Activated naive CD8-positive, alpha-beta T cell treated with anti-CD3 and anti-CD28 coated beads, Interleukin-2, amount 50 U/mL, for 16 hours (primary cell): ENCODE data around the gene DCP2.

Experiments
- DNase-seq: peaks from one replicate; pipeline ENCODE4 v3.0.0-alpha.2; 2020; ENCODE audit warnings: low read depth, low spot score

DCP2 gene

DNA sequence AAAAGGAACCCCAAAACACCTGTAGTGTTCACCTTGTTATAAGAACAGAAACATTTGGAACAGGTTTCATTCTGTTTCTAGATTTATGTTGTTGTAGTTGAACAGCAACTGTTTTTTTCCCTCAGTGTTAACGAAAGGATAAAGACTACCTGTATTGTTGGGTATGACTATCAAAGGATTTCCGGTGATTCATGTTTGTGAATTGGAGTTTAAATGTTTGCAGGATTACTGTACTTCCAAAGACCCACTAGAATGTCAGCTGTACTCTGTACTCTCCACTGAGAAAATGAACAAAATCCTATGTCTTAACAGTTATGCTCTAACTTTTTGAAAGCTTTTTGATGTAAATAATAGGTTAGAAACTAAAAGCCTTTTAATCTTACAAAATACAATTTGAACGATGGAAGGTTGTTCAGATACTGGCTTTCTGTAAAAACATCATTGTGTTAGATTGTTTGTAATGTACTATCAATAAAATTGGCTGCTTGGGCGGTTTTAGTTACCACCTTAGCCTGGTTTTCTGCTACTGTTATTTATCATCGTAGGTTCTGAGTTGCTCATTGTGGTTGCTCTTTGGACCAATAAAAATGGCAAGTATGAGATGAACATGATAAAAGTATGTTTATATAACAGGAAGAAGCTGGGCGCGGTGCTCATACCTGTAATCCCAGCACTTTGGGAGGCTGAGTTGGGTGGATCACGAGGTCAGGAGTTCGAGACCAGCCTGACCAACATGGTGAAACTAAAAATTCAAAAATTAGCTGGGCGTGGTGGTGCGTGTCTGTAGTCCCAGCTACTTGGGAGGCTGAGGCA, 44.1 kb downstream of the DCP2 start:
- DNase-seq, result no peak

DNA sequence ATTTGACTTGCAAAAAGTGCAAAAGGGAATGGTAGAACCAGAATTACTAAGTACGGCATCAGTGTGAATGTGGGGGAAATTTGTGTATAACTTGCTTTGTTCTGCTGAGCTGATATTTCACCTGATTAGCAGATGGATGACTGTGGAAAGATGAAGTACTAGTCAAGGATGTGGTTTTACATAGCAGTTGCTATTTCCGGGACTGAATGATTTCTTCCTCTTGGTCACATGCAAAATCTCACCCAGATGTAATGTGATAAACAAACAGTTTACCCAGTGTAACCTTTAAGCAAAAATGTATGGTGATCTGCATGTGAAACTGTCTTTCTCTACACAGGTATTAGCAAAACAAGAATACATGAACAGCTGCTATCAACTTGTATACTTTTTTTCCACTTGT, 46.1 kb downstream of the DCP2 start:
- DNase-seq, result no peak

DNA sequence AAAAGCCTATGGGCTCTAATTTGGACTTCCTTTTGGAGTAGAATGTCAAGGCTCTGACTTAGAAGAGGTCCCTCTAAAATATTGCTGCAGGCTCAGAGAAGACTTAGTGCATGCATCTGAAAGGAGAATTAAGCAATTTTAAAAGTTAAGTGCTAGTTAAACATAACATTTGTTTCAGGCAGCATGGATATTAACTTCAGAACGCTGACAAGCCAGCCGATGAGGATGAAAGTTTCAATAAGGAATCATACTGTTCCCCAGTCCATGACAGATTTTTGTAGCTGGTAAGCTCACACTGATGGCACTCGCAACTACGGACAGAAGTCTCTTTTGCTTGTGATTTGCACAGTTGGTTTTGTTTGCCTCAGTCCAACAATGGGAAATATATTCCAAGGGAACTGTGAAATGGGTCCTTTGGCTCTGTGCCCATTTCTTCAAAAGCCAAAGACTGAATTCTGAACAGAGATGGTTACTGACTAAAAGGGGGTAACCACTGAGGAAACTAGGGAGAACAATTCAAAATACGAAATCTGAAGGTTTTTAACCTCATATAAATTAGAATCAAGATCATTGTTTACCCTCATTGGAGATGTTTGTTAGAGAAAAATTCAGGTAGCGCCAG, 47.6 kb downstream of the DCP2 start:
- no peak for DNase-seq

DNA sequence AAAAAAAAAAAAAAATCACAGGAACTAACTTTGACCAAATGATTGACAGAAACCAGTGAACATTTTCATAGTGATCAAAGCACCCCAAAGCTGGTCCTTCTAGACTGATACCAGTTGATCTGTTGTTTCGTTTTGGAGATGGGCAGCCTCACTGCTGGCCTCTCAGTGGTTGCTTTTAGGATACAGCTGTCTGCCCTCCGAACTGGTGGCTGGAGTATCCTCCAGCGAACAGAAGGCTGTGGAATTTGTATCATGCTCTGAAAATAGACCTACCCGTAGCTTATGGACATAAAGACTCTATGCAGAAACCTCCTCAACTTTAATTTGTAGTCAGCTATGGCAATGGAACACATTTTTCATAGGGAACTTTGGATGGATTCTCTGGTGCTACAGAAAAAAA, 49.0 kb downstream of the DCP2 start:
- DNase-seq, result no peak

DNA sequence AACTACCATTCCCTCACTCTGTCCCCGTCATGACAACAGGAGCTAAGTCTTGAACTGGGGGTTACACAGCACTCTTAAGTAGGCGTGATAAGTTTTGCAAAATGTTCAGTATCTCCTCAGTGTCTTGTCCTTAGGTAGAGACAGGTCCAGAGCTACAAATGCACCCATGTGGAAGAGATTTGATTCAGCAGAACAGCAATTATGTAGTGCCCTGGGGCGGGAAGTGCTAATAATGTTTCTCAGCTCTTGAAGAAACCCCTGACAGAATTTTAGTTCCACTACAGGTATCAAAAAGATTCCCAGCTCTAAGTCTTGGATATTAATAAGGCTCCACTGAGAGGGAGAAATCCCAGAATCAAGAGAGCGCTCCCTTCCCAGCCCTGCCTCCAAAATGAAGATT, 49.6 kb downstream of the DCP2 start:
- DNase-seq, result no peak

DNA sequence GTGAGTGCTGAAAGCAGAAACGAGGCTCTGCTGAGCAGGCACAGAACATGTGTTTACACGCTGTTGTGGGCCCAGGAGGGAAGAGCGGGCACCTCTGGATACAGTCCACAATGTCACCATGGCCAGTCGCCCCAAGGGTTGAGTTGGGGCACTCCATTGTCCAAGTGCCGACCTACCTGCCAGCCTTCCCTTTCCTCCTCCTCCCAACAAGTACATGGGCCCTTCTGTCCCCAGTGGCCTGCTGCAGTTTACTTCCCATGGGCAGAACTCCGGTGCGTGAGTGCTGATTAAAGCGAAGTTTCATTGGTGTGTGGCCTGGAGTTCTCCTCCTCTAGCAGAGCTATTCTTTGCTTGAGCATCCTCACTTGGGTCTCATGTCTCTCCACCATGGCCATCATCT, 50.4 kb downstream of the DCP2 start:
- no peak for DNase-seq

DNA sequence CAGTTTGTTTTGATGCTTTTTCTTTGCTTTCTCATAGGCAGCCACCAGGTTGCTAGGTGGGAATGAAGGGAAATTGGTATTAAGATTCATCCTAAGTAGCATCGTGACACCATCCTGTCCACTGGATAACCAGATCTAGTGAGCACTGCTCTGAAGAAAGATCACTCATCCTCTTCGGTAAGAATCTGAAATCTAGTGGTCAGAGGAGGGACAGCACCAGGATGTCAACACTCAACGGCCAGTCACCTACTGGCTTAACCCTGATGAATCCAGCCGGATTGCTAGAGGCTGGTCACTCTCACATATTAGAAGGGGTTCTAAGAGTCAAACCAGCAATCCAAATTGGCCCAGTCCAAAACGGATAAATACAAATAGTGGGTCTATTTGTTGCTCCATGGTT, 50.8 kb downstream of the DCP2 start:
- no peak for DNase-seq

DNA sequence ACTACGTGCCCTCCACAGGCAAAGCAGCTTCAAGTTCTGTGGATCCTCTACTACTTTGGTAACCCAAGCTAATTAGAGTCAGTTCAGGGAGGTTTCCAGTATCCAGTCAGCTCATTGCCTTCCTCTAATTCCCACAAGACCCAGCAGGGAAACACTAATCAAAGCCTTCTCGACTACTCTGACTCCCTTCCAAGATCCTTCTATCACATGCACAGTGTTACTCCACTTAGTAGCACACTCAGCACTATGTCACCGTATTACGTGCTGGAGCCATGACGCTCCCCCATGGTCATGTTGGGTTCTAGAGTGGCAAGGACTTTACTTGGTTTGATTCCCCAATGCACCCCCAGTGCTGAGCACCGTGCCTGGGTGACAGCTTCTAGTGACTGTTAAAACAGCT, 53.0 kb downstream of the DCP2 start:
- DNase-seq, result no peak

DNA sequence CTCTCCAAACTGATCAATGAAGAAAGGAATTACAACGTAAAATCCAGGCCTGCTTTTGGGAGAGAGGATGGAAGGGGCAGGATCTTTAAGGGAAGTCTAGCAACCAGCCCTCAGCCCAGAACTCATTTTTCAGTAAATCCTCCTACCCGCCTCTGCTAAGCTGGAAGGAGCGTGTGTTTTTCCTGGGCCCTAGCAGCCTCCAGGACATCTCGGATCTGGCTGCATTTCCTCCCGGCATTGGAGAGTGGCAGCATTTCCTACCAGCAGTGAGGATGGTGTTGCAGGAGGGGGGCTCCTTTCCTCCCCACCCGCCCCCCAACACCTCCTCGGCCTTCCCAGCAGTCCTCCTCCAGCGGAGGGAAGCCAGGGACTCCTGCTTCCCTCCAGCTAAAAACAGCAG, 54.5 kb downstream of the DCP2 start:
- DNase-seq, result no peak

DNA sequence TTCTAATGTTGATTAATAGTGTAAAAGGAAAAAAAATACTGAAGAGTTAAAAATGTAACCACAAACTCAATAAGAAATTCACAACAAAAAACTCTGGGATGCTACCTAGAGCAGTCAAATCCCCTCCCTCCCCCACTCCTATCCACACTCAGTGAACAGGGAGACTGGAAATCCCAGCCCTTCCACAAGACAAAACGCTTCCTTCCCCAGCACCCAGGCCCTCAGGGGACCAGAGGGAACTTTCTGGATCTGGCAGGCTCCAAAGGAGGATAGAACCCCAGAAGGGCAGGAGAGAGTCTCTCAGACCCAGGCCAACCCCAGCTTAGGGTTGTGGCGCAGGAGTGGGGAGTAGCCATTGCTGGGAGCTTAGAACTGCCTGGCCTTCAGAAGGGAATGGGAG, 55.0 kb downstream of the DCP2 start:
- no peak for DNase-seq

DNA sequence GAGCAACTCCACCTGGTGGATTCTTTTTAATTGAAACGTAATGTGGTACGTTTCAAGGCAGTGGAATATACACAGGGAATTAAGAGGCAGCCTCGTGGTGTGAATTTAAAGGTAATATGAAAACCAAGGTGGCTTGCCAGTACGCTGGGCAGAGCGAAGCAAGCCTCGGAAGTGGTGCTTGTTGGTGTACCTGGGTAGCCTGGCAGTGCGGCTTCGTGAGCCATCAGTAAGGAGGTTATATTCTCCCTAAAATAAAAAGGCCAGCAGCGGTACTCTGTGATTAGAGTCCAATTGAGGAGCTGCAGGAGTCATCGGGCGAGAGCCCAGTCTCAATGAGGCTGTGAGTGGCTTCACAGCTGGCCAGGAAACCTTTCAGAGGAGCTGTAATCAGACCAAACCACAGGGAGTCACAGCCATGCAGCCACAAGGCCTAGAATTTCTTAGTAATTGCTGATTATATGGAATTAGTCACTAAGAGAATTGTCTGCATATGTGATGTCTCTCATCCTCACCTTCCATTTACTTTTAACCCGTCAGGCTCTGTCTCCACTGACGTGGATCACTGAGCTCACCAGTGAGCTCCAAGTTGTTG, 57.7 kb downstream of the DCP2 start:
- no peak for DNase-seq

DNA sequence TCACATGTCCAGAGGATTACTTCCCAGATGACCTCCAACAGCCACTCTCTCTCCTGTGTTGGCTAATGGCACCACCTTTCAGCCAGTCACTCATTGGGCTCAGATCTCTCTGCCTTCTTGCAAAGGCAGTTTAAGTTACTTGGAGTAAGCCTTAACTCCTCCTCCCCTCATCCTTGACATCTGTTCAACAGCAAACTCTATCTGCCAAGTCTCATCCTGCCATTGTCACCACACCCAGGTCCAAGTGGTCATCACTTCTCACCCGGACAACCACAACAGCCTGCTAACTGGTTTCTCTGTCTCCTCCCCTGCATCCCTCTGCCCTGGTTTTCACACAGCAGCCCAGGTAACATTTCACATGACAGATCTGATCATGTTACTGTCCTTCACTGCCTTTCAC, 58.5 kb downstream of the DCP2 start:
- no peak for DNase-seq

DNA sequence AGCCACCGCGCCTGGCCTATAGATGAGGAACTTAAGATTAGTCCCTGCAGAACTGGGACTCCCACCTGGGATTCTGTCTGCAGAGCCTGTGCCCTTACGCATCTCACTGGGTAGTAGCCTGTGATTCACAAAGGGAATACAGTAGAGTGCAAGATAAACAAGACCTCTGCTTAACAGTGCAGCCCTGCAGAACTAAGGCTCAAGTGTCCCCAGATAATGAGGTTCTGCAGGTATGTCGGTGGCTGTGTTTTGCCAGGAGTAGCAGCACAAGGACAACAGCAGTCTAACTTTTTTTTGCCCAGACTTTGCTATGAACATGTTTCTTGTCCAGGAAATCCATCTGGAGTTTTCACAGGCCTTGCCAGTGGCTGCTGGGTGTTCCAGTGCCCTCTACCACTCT, 59.7 kb downstream of the DCP2 start:
- DNase-seq, result no peak

DNA sequence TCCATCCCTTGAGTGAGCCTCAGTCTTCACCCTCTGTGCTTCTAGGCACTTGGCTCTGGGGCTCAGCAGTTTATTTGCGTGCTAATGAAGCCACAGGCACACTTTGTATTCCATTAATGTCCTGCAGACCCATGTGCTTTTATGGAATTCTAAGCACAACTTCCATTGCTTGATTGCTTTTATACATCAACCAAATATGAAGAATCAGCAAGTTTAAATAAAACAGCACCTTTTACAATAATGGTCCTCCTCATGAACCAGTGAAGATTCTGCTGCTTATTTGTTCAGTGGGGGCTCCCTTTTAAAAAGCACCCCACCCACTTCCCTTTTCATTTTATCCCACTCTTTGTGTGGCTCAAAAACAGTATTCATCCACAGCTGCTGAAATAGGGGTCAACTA, 60.2 kb downstream of the DCP2 start:
- DNase-seq, result no peak

DNA sequence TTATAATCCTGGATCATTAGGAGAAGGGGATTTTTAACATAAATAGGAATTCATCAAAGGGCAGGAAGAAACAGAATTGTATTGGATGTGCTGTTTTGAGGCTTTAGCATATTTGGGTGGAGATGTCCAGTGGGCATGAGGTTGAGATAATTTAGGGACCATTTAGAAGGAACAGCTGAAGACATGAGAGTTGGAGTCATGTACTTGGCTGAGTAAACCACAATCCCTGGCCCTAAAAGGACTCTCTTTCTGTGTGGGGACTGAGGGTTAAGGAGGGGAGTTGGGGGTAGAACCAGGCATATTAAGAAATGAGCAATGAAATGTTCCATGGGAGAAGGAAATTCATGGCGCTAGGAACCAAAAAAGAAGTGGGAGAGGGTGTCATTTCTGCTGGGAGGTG, 61.5 kb downstream of the DCP2 start:
- DNase-seq, result no peak

DNA sequence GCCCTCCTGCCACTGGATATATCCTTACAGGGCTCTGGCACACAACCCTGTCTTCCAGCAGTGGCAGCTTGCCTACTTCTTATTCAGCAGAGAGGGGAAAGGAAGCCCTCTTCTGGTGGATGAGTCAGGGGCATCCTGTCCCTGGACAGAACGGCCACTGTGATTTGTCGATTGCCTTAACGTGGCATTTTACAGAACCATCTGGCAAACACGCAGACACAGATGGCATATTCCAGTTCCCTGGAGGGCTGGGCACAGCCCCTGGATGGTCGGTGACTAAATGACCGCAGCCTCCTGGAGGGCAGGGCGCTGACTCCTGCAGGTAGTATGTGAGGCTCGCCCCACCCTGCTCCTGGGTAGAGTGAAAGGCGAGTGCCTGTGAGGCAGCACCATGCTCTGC, 62.1 kb downstream of the DCP2 start:
- DNase-seq, result no peak

DNA sequence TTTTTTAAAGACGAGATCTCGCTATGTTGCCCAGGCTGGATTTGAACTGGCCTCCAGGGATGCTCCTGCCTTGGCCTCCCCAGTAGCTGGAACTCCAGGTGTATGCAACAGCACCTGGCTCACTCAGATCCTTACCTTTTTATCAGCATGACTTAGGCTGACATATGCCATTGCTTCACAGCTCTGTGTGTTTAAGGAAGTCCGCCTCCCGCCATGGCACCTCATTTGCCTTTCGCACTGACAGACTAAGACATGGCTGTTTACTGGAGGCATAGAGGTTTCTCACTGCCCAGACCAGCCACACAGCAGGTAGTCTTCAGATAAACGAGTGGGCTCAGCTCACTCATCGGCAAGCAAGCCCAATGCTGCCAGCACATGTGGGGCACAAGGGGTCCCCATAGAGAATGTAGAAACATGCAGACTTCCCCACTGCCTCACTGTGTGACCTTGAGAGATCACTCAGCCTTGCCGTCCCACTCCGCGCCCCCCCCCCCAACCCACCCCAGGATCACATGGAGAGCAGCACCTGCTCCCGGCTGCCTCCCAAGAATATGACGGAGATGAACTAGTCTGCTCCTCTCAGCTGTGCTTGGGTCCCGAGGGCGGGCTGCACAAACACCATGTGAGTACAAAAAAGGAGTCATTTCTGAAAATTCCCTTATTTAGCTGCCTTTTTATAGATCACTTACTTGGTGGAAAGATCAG, 62.8 kb downstream of the DCP2 start:
- DNase-seq, result no peak

DNA sequence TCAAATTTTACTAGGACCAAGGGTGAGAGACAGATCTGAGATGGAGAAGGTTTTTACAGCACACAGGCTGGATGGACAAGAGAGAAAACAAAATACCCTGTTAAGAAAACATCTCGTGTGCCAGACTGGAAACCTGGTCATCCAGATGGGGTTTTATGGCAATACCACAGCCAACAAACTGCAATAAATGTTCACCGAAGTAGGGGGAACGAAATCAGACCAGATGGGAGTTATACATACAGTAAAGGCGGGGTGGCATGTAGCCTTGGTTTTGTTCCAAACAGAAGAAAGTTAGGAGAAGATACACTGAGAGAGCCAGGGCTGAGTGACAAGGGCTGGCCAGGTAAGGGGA, 63.3 kb downstream of the DCP2 start:
- no peak for DNase-seq

DNA sequence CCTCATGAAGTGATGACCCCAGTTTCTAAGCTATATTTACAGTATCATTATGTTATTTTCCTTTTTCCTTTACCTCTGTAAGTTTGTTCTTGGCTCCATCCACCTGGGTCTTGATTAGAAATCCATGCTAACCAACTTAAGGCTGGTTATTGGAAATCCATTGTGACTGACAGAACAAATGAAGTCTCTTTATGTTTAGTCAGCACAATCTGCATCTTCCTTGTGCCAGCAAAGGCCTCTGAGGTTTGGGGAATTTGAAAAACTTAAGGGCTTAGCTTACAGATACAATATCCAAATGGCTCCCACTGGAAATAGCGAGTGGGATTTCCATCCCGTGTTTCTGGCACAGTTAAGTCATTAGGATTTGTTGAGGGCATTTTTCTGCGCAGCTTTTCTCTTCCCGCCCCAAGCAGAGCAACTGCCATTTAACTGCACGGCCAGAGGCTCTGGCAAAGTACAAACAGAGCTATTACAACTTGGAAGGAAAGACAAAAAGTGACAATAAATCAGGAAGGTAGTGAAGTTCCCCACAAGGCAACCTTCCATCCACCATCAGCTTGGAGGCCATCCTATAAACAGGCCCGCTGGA, 64.2 kb downstream of the DCP2 start:
- DNase-seq, result no peak

DNA sequence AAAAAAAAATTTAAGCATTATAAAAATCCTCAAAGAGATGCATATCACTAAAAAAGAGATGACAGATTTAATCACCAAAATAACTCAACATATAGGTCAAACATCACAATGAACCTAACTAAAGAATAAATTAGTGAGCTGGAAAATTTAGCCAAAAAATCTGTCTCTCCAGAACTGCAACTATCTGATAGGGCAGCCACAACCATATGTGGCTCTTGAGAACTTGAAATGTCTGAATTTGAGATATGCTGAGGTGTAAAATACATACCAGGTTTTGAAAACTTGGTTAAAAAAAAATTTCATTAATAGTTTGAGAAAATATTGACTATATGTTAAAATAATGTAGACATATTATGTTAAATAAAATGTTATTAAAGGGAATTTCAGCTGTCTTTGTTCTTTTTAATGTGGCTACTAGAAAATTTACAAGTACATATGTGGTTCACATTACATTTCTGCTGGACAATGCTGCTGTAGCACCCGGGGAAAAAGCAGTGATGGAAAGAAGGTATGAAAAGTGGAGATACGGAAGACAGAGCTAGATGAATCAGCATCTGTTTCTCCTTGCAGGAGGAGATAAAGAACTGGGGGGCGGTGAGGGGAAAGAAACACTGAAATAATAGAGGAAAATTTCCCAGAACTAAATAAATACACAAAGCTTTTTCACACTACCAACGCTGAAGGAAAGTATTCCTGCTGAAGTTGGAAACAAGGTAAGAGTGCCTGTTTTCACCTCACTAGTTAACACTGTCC, 66.1 kb downstream of the DCP2 start:
- no peak for DNase-seq

DNA sequence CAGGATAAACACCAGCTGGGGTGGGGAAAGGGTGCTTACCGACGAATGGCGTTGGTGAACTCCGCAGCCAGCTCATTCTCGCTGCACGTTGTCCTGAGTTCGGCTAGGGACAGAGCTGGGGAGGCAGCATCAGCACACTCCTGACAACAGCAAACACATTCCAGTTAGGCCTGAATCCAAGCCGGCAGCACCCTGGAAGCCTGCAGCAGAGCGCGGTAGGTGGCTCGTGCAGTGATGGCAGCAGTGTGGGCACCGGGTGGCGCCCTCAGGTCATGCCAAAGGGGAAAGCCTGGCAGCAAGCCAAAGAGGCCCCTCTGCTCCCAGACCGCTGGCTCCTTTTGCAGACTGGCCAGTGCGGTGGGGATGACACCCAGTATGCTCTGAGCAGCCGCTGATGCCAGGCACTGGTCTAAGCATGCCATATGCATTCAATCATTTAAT, 66.9 kb downstream of the DCP2 start:
- DNase-seq, result no peak
